NCI-H2227 (cell line): ENCODE results near the gene WDR73.

Experiments
- DNase-seq: peaks from one replicate; lab custom pipeline; 2025; ENCODE audit not compliant: unreplicated experiment; lab: John Stamatoyannopoulos, UW

Gene WDR73

GRCh38 chr15:84590406-84590805 is 63.7 kb downstream of the WDR73 start:
- DNase-seq: no peak
